Ishikawa (cell line): Measurements from ENCODE around the gene CLPTM1L.

Source experiments
- CEBPB ChIP-seq: IDR thresholded peaks from 2 replicates; pipeline ENCODE4 v1.6.1; 2012
- RAD21 ChIP-seq: IDR thresholded peaks from 2 replicates; pipeline ENCODE4 v1.6.1; 2012; ENCODE audit warnings: low read depth

GRCh38 chr5:1392261-1392660, 47.4 kb upstream of the CLPTM1L start:
- TF ChIP-seq RAD21 = no peak
- no peak for TF ChIP-seq CEBPB
